ENCODE results near the gene CDC7. TPM values are rescaled to one million over a fixed set of nuclear protein-coding genes. Genes with fewer than 3 reads are reported as not detected.

CDC7 gene
- total and polyA plus RNA-seq, 2 of the 13 experiments (the other 11 are each of a cell fraction or from before 2014, with no cell fraction given): 2.5 to 12.6 TPM

GRCh38 chr1:91500756-91501522 lies at the start of gene CDC7 (continued):
- TF ChIP-seq, protein P1, sequence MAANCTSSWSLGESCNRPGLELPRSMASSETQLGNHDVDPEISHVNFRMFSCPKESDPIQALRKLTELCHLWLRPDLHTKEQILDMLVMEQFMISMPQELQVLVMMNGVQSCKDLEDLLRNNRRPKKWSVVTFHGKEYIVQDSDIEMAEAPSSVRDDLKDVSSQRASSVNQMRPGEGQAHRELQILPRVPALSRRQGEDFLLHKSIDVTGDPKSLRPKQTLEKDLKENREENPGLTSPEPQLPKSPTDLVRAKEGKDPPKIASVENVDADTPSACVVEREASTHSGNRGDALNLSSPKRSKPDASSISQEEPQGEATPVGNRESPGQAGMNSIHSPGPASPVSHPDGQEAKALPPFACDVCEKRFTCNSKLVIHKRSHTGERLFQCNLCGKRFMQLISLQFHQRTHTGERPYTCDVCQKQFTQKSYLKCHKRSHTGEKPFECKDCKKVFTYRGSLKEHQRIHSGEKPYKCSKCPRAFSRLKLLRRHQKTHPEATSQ (CRISPR knock-in tag; IDR thresholded peaks at IDR 0.05; ENCODE audit: borderline replicate concordance): no peak
- TF ChIP-seq, protein P2, sequence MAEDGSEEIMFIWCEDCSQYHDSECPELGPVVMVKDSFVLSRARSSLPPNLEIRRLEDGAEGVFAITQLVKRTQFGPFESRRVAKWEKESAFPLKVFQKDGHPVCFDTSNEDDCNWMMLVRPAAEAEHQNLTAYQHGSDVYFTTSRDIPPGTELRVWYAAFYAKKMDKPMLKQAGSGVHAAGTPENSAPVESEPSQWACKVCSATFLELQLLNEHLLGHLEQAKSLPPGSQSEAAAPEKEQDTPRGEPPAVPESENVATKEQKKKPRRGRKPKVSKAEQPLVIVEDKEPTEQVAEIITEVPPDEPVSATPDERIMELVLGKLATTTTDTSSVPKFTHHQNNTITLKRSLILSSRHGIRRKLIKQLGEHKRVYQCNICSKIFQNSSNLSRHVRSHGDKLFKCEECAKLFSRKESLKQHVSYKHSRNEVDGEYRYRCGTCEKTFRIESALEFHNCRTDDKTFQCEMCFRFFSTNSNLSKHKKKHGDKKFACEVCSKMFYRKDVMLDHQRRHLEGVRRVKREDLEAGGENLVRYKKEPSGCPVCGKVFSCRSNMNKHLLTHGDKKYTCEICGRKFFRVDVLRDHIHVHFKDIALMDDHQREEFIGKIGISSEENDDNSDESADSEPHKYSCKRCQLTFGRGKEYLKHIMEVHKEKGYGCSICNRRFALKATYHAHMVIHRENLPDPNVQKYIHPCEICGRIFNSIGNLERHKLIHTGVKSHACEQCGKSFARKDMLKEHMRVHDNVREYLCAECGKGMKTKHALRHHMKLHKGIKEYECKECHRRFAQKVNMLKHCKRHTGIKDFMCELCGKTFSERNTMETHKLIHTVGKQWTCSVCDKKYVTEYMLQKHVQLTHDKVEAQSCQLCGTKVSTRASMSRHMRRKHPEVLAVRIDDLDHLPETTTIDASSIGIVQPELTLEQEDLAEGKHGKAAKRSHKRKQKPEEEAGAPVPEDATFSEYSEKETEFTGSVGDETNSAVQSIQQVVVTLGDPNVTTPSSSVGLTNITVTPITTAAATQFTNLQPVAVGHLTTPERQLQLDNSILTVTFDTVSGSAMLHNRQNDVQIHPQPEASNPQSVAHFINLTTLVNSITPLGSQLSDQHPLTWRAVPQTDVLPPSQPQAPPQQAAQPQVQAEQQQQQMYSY (CRISPR knock-in tag; IDR thresholded peaks at IDR 0.05): 0 out of 2 replicates have a peak, but pooled peaks have one; percentile 42
- TF ChIP-seq SNAI1 (CRISPR knock-in tag; IDR thresholded peaks at IDR 0.05; ENCODE audit: borderline replicate concordance) (peak; percentile 95), ZFP91 (CRISPR knock-in tag; IDR thresholded peaks at IDR 0.05; ENCODE audit: borderline replicate concordance) (peak; percentile 53; the same call in 1 of the 2 replicates), CTCF (CRISPR knock-in tag; IDR thresholded peaks at IDR 0.05) (peak; percentile 53), KLF12 (CRISPR knock-in tag; IDR thresholded peaks at IDR 0.05; ENCODE audit: borderline replicate concordance) (0 out of 2 replicates have a peak, but pooled peaks have one; percentile 5), MIER3 (CRISPR knock-in tag; IDR thresholded peaks at IDR 0.05; ENCODE audit: borderline replicate concordance) (peak; percentile 20; the same call in 1 of the 2 replicates), SPEN (CRISPR knock-in tag; IDR thresholded peaks at IDR 0.05; ENCODE audit: low read depth) (peak; percentile 59; the same call in 1 of the 2 replicates), KDM2A (CRISPR knock-in tag; IDR thresholded peaks at IDR 0.05; ENCODE audit: borderline replicate concordance, low read depth) (peak; percentile 59; the same call in 1 of the 2 replicates), MXD1 (CRISPR knock-in tag; IDR thresholded peaks at IDR 0.05) (0 out of 2 replicates have a peak, but pooled peaks have one; percentile 47), ZNF547 (CRISPR knock-in tag; IDR thresholded peaks at IDR 0.05) (peak; percentile 79), ZFY (CRISPR knock-in tag; IDR thresholded peaks at IDR 0.05) (peak; percentile 51; the same call in 1 of the 2 replicates), HNF4A (CRISPR knock-in tag; IDR thresholded peaks at IDR 0.05) (no peak), ZNF552 (CRISPR knock-in tag; IDR thresholded peaks at IDR 0.05; ENCODE audit: borderline replicate concordance) (peak; percentile 65; the same call in 1 of the 2 replicates), DNMT3B (CRISPR knock-in tag; conservative IDR thresholded peaks at IDR 0.05) (0 out of 2 replicates have a peak, but pooled peaks have one; percentile 48), KDM4B (CRISPR knock-in tag; IDR thresholded peaks at IDR 0.05) (no peak), ZNF335 (CRISPR knock-in tag; IDR thresholded peaks at IDR 0.05) (no peak), SAP130 (CRISPR knock-in tag; IDR thresholded peaks at IDR 0.05; ENCODE audit: low read depth) (peak; percentile 59), ZNF780A (CRISPR knock-in tag; IDR thresholded peaks at IDR 0.05) (peak; percentile 50; the same call in 1 of the 2 replicates), PTBP1 (IDR thresholded peaks at IDR 0.05; ENCODE audit: low read depth, low read length, poor library complexity, severe bottlenecking) (peak; percentile 22)

Measured in HepG2 (cell line).